GM08714 (cell line): ENCODE data around the gene DSG3.
"Not testable (repeated sequence)": the region's sequence is repeated elsewhere in the genome, so short reads cannot be mapped to it uniquely, and the experiment has no call there.

Experiments used
- H3K4me3 ChIP-seq: fragments of 200-500 bp; sonication (Bioruptor generic); 2 replicates; pipeline ENCODE4 v1.5.1; 2014; ENCODE audit warnings: mild to moderate bottlenecking, low read length, inconsistent platforms
- ZNF274 ChIP-seq: IDR thresholded peaks from 2 replicates; pipeline ENCODE4 v1.6.1; 2012; ENCODE audit warnings: mild to moderate bottlenecking, low read depth, low read length

Gene DSG3

DNA sequence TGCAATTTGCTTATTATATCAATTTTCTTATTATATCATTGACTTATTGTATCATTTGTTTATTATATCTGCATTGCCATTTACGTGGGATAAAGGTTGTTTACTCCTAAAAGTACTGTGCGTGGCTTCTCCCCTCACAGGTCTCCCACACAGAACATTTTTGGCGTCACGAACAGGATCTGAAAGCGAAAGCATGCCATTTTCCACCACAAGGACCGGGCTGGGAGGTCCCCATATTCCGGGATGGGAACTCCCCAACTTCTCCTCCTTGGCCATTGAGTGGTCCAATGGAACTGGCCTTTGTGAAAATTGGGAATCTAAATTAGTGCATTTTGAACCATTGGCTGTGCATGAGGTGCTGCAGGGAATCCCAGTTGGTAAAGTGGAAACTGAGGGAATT, 45.6 kb downstream of the DSG3 start:
- TF ChIP-seq ZNF274 = no peak
- H3K4me3 ChIP-seq = no peak overlapping the region

DNA sequence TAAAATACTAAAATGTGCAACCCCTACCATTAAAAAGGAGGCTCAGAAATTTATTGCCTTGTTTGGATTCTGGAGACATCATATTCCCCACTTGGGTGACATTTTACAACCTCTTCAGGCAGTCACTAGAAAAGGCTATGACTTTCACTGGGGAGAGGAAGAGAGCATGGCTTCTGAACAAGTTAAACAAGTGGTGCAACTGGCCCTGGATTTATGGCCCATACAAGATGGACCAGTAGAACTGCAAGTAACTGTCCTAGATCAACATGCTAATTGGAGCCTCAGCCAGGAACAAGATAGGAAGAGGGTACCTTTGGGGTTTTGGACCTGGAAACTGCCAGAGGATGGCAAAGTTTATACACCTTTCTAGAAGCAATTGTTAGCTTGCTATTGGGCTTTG, 46.4 kb downstream of the DSG3 start:
- H3K4me3 ChIP-seq = no peak overlapping the region
- TF ChIP-seq ZNF274 = no peak

DNA sequence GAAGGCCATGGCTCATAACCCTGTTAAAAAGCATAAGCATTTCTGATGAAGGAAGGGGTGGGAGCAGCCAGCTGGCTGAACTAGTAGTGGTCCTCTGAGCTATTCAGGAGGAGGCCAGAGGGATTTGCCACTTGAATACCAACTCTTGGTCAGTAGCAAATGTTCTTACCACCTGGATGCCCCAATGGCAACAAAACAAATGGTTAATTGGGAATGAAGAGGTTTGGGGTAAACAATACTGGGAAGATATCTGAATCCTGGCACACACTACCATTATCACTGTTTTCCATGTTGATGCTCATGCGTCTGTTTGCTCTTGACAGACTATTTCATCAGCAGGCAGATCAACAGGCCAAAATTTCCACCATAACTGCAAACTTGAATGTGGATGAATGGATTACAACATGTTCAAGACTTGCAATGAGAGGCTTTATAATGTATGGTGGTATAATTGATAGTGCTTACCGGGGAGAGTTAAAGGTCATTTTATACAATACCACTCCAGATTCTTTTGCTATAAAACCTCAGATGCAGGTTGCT, 47.2 kb downstream of the DSG3 start:
- not testable (repeated sequence) for H3K4me3 ChIP-seq

DNA sequence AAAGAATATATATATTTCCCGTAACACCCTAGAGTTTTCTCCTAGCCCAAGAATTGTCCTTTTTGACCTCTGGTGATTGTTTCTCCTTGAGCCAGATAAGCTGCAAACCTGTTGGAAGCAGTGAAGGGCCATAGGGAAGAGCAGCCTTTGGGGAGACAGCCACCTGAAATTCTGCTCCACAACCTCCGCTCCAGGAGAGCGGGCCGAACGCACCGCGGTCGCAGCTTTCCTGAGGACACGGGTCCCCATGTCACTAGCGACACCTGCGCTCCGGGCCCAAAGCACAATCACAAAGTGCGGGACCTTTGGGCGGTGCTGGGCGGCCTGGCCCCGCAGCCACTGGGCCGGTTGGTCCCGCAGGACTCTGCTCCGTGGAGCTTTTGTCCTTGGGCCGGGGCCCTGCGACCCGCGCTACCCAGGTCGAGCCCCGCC, 49.9 kb downstream of the DSG3 start:
- TF ChIP-seq ZNF274 = no peak
- peak overlapping the region; percentile 85; the same call in 1 of the 2 replicates for H3K4me3 ChIP-seq

DNA sequence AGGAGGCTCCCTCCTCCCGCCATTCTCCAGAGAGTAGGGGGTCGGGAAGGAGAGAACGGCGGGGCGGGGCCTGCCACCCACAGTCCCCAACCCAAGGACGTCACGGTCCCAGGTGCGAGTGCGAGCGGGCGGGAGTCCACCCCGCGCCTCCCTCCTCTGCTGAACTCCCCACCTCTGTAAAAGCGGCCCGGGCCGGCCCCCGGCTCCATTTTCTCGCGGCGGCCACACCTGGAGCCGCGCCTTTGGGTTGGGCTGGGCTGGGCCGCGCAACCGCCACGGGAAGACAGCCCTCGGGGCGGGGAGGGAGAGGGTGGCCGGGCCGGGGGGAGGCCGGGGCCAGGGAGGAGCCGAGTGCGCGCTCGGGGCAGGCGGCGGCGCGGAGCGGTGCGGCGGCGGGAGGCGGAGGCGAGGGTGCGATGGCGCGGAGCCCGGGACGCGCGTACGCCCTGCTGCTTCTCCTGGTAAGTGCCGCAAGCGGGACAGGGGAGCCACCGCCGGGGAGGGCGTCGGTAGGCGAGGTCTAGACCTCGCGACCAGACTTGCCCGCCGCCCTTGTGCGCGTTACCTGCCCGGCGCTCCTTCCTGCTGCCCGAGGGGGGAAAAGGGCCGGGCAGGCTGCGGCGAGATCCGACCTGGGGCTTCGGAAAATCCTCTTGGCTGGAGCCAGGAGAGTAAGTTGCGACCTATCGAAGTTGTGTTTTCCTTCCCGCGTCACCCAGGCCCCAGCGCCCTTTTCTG, 50.5 kb downstream of the DSG3 start, which contains the start of gene DSG2:
Gene DSG2, plus strand, starts transcription at position 342 of the 738 bp plus-strand sequence. Its CDS starts 75 bp downstream, at position 417.
- H3K4me3 ChIP-seq = peak within 1 kb of the TSS; percentile 85
- TF ChIP-seq ZNF274 = no peak

DNA sequence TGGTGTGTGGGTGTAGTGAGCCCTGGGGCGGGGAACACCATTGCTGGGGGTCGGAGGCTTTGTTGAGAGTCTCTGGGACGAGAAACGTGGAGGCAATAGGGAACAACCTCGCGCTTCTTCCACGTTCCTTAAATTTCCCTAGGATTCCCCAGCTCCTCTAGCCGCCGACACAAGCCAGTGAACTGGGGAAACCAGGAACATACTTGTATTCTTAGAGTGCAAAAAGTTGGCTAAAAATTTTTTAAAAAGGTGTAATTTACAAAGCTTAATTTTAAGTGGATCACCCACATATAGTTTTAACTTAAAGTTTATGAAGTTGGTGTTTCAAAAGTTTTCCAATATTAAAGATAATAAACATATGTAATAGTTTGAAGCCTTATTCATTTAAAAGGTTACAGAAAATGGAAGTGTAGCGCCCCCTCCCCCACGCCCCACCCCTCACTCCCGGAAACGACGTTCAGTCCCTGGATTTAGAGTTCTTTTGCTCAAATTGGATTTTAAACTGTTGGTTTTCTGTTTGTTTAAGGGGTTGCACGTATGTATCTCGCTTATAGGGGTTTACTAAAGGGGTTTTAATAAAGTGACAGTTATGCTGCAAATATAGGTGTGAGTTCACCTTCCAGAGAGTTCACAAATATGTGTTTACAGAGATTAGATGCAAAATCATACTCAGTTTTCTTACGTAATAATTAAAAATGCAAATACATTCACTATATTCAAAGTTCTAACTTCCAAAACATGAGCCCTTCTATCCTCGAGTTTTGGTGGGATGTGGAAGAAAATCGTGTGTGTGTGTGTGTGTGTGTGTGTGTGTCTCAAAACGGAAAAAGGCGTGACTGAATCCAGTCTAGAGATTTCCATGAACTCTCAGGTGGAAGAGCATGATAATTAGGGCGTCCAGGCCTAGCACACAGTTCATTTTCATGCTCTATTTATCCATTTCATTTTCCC, 51.3 kb downstream of the DSG3 start:
- TF ChIP-seq ZNF274 = no peak
- H3K4me3 ChIP-seq = peak overlapping the region; percentile 85

DNA sequence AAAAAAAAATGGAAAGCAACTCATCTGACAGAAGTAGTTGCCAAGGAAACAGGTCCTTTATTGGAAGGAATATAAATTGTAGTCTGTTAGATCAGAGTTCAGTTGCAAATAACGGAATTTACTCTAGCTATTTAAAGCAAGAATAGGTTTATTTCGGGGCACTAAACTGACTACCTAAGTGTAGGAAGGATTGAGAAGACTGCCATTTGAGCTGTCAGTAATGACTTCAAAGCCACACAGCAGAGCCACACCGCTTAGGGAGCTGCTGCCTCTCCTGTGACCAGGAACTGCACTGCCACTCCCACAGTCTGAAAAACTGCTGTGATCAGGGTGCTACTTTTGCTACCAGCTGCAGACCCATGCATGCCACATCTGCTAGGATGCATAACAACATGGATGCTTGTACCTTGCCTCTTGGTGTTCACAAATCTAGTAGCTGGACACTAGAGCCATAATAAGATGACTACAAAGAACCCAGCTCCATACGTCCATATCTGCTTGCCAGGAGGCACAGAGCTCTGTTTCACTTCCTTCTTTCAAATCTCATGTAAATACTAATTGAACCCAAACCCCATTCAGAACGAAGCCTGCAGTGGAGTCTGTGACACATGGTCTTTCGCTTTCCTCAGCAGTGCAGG, 52.6 kb downstream of the DSG3 start:
- no peak for TF ChIP-seq ZNF274
- H3K4me3 ChIP-seq = peak overlapping the region; percentile 54

DNA sequence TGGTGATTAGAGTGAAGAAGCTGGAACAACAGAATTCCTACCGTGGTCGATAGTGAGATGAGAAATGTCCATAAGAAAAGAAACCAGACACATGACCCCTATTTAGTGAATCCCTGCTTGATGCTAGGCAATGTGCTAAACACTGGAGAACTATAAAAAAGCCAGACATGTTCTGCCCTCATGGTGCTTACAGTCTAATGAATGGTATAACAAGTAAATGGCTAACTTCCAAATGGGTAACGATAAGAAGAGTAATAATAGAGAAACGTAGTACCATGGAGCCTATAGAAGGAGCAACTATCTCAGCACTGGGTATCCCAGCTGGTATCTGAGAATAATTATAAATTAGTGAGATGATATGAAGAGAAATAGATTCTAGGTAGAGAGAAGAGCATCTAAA, 55.5 kb downstream of the DSG3 start:
- TF ChIP-seq ZNF274 = no peak
- no peak overlapping the region for H3K4me3 ChIP-seq

DNA sequence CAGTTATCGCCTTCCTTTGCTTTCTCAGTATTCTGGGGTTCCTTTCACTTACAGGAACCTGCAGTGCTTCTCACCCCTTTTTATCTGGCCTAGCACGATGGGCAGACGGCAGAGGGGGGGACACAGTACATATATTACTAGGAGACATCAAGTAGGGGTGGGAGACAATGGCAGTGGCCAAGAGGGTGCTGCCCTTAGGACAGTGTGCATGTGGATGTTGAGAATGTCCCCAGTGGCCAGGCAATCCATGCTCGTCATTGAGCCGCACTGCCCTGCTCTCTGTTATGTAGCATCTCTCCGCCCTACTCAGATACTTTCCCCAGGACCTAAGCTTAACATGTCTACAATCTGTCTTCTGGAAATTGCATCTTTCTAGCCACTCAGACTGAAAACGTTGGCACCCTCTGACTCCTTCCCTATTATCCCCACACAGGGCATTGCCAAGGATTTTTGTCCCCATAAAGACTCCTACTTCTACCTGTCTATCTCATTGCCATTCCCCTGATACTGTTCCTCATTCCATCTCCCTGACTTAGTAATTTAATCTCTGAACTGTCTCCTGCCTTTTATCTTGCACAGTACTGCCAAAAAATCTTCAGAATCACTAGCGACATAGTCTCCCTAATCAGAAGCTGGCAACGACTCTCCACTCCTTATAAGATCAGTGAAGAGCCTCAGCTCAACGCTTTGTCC, 57.1 kb downstream of the DSG3 start:
- TF ChIP-seq ZNF274 = no peak
- no peak overlapping the region for H3K4me3 ChIP-seq

DNA sequence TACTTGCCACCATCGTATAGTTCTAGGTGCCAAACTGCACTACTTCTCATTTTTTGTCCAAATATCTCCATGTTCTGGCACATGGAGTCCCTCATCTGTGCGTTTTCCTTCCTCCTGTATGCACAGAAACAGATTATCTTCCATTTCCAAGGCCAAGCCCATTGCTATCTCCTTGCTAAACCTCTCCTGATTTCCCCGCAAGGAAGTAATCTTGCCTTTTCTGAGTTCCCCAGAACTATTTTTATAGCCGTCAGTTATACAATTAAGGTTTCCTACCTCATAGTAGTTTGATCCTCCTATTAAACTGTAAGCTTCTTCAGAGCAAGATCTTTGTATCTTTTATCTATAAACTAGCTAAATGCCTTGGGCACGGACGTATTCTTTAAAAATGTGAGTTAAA, 57.6 kb downstream of the DSG3 start:
- TF ChIP-seq ZNF274 = no peak
- H3K4me3 ChIP-seq = no peak overlapping the region

DNA sequence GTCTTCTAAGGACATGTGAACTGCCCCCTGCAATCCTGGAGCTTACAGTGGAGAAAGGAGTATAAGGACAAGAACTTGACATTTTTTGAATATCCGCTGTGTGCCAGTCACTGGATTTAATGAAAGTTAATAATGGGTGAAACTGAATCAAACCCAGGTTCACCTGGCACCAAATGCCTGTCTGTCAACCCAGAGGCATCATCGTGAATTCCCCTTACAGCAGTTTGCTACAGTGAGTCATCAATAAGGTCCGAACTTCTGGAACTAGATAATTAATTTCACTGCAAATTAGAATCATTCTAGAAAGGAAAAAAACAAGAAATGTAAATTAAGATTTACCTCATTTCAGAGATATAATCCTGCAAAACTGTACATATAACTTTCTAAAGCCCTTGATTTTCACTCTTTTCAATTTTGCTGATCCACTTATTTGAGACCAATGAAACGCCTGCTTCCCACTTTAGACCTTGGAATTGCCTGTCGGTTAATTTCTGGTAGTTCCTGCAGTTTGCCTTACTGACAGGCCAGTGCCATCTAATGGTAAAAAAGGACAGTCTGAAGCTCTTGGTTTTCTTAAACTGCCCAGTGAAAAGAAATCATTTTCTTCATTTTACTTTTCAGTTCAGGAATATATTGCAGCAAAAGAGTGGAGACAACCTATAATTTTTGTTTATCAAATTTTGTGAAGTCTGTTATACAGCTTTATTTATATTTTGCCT, 58.6 kb downstream of the DSG3 start:
- H3K4me3 ChIP-seq = no peak overlapping the region
- TF ChIP-seq ZNF274 = no peak

DNA sequence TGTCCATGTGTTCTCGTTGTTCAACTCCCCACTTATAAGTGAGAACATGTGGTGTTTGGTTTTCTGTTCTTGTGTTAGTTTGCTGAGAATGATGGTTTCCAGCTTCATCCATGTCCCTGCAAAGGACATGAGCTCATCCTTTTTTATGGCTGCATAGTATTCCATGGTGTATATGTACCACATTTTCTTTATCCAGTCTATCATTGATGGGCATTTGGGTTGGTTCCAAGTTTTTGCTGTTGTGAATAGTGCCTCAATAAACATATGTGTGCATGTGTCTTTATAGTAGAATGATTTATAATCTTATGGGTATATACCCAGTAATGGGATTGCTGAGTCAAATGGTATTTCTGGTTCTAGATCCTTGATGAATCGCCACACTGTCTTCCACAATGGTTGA, 59.6 kb downstream of the DSG3 start:
- H3K4me3 ChIP-seq = not testable (repeated sequence)

DNA sequence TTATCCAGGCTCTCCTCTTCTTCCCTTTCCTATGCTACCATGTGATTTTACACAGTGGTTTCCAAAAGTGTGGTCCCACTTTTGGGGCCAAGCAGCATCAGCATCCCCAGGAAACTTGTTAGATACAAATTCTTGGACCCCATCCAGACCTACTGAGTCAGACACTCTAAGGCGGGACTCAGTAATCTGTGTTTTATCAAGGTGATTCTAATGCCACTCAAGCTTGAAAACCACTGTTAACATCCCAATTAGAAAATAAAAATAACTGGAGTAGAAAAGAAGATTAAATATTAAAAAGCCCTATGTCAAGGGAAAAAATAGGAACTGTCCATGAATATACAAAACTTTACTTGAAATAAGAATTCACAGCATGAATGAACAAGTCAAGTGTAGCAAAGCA, 61.2 kb downstream of the DSG3 start:
- no peak overlapping the region for H3K4me3 ChIP-seq
- no peak for TF ChIP-seq ZNF274
